Endothelial cell of umbilical vein (primary cell): Measurements from ENCODE around the gene ADAMTS19. TPM values are rescaled to one million over a fixed set of nuclear protein-coding genes. Genes with fewer than 3 reads are reported as not detected.

Experiments used
- BruUV-seq: library from RNA; stranded (reverse); fragments of 400-500 nt; replicated peaks from 2 replicates; lab custom pipeline; 2021; lab: Mats Ljungman, UMichigan
- CTCF ChIA-PET: fragments of 300-600, 350-600 bp; sonication (Branson Sonifier 250); formaldehyde crosslinking; loops from one replicate; lab custom pipeline; 2021; ENCODE audit warnings: antibody characterized with exemption, inconsistent platforms; lab: Charles Lee
- POLR2A ChIA-PET: fragments of 300-600, 350-600 bp; sonication (Branson Sonifier 250); formaldehyde crosslinking; loops from one replicate; lab custom pipeline; 2021; ENCODE audit warnings: antibody characterized with exemption, inconsistent platforms; lab: Charles Lee
- DNase-seq: peaks from one replicate; pipeline ENCODE4 v3.0.0-alpha.2; 2011; ENCODE audit warnings: low read depth, low spot score
- FAIRE-seq: peaks from 2 replicates; lab custom pipeline; 2011; peaks lifted over from hg19 to GRCh38; lab: Jason Lieb, UNC
- H2AFZ ChIP-seq: 2 replicates; pipeline ENCODE4 v1.6.0; 2012; ENCODE audit warnings: low read depth, low read length, control low read depth, inconsistent platforms
- H3K27ac ChIP-seq: 2 replicates; pipeline ENCODE4 v1.5.1; 2011; ENCODE audit warnings: low read depth, mild to moderate bottlenecking, control low read depth, low read length, moderate library complexity; ENCODE audit not compliant: insufficient read depth
- H3K27me3 ChIP-seq, 2 experiments: 2 replicates each; pipeline versions ENCODE4 v1.6.0 to v1.6.1; 2011; ENCODE audit warnings: low read length in 2 of 2, mixed read lengths in 1 of 2; ENCODE audit not compliant: control insufficient read depth in 2 of 2, insufficient read depth in 2 of 2
- H3K36me3 ChIP-seq, 2 experiments: 2 replicates in 1 of 2; 3 replicates in 1 of 2; pipeline ENCODE4 v1.5.1; 2011; ENCODE audit warnings: low read length in 2 of 2, mild to moderate bottlenecking in 1 of 2, moderate library complexity in 1 of 2; ENCODE audit not compliant: control insufficient read depth in 2 of 2, insufficient read depth in 2 of 2; ENCODE audit errors: extremely low read depth in 1 of 2
- H3K4me1 ChIP-seq: 3 replicates; pipeline ENCODE4 v1.5.1; 2011; ENCODE audit warnings: mild to moderate bottlenecking, low read length; ENCODE audit not compliant: control insufficient read depth, insufficient read depth; ENCODE audit errors: extremely low read depth
- H3K4me2 ChIP-seq: 2 replicates; pipeline ENCODE4 v1.6.1; 2011; ENCODE audit warnings: low read length, control low read depth, mixed read lengths; ENCODE audit not compliant: insufficient read depth
- H3K4me3 ChIP-seq, 3 experiments: fragments of 200-600 bp in 1 of 3; sonication (generic), shearing (Covaris generic) in 1 of 3; replicated peaks in 1 of 3; 2 replicates each; pipeline ENCODE4 v1.5.1; 2011 to 2016; ENCODE audit warnings: control low read depth in 3 of 3, low read length in 3 of 3, mild to moderate bottlenecking in 2 of 3, inconsistent platforms in 1 of 3, low read depth in 1 of 3, moderate library complexity in 1 of 3; ENCODE audit not compliant: insufficient read depth in 1 of 3
- H3K79me2 ChIP-seq: 2 replicates; pipeline ENCODE4 v1.6.0; 2012; ENCODE audit warnings: low read length, inconsistent platforms; ENCODE audit not compliant: control insufficient read depth, insufficient read depth
- H3K9ac ChIP-seq: replicated peaks from 2 replicates; pipeline ENCODE3; 2011; ENCODE audit warnings: low read length, control low read depth; ENCODE audit not compliant: insufficient read depth; ENCODE audit errors: extremely low read depth
- H3K9me1 ChIP-seq: replicated peaks from 3 replicates; pipeline ENCODE4 v1.6.0; 2011; ENCODE audit warnings: mild to moderate bottlenecking, low read length; ENCODE audit not compliant: control insufficient read depth, insufficient read depth; ENCODE audit errors: extremely low read depth
- H3K9me3 ChIP-seq: replicated peaks from 2 replicates; pipeline ENCODE4 v1.5.1; 2012; ENCODE audit warnings: low read length, inconsistent platforms; ENCODE audit not compliant: control insufficient read depth, insufficient read depth
- H4K20me1 ChIP-seq: replicated peaks from 2 replicates; pipeline ENCODE3; 2011; ENCODE audit warnings: mild to moderate bottlenecking, low read length; ENCODE audit not compliant: control insufficient read depth, insufficient read depth; ENCODE audit errors: extremely low read depth
- CTCF ChIP-seq, 2 donors: IDR thresholded peaks; 1 replicate in 1 of 2; 2 replicates in 1 of 2; pipeline ENCODE4 v1.5.1; 2011; ENCODE audit warnings: low read length in 2 of 2, mild to moderate bottlenecking in 2 of 2, moderate library complexity in 2 of 2, control low read depth in 1 of 2, inconsistent platforms in 1 of 2, low read depth in 1 of 2; ENCODE audit not compliant: insufficient read depth in 1 of 2; ENCODE audit errors: extremely low read depth in 1 of 2
- EZH2 ChIP-seq: IDR thresholded peaks from 2 replicates; pipeline ENCODE4 v1.6.1; 2012; ENCODE audit warnings: borderline replicate concordance, low read depth, mild to moderate bottlenecking, moderate library complexity, low read length, inconsistent platforms; ENCODE audit not compliant: severe bottlenecking
- FOS ChIP-seq: IDR thresholded peaks from 2 replicates; pipeline ENCODE4 v1.6.1; 2011; ENCODE audit warnings: mild to moderate bottlenecking, low read length, moderate library complexity, borderline replicate concordance; ENCODE audit not compliant: insufficient read depth
- GATA2 ChIP-seq: IDR thresholded peaks from 2 replicates; pipeline ENCODE4 v1.7.0; 2011; ENCODE audit warnings: low read depth, mild to moderate bottlenecking, moderate library complexity, mixed read lengths, low read length; ENCODE audit not compliant: insufficient read length, insufficient read depth
- JUN ChIP-seq: IDR thresholded peaks from 2 replicates; pipeline ENCODE4 v1.6.1; 2011; ENCODE audit warnings: borderline replicate concordance, low read depth; ENCODE audit not compliant: insufficient read length, insufficient read depth
- MYC ChIP-seq: IDR thresholded peaks from one replicate; pipeline ENCODE4 v1.6.1; 2011; ENCODE audit warnings: mild to moderate bottlenecking, low read depth, low read length
- POLR2A ChIP-seq: IDR thresholded peaks from 2 replicates; pipeline ENCODE4 v1.6.1; 2012; ENCODE audit warnings: low read depth, mild to moderate bottlenecking, control low read depth, low read length
- POLR2AphosphoS5 ChIP-seq: IDR thresholded peaks from 2 replicates; pipeline ENCODE4 v1.6.1; 2012; ENCODE audit warnings: low read depth, mild to moderate bottlenecking, control low read depth, low read length, moderate library complexity; ENCODE audit not compliant: insufficient read depth
- dilution Hi-C: fragments of 300-500 bp; cut with MboI; formaldehyde crosslinking; loops from one replicate; pipeline ENCODE4 v1.15.0; 2019; ENCODE audit warnings: low sequenced_read_pairs; ENCODE audit not compliant: extremely low pct_ligation_motif_present
- intact Hi-C: fragments of 100-400 bp; cut with micrococcal nuclease; formaldehyde crosslinking; loops from one replicate; pipeline ENCODE4 v1.10.0; 2022
- polyA plus RNA-seq, 4 experiments: library from polyadenylated mRNA; depleted of rRNA in 3 of 4; stranded (reverse) in 3 of 4; unstranded in 1 of 4; fragments of >200 nt; gene quantifications; 2 replicates each; pipeline versions ENCODE4 v1.2.1 to v1.2.3, GENCODE V29; 2011 to 2012; ENCODE audit warnings: missing spikeins in 1 of 4
- total RNA-seq: library from RNA; stranded (reverse); gene quantifications from 2 replicates; pipeline ENCODE4 v1.2.3, GENCODE V29; 2021
- TF ChIP-seq, protein P1 (sequence below): IDR thresholded peaks from 2 replicates; pipeline ENCODE4 v1.6.1; 2011; ENCODE audit not compliant: insufficient read depth, insufficient read length

Gene ADAMTS19
- total and polyA plus RNA-seq, 2 donors (not counting 3 experiments of a cell fraction or from before 2014, with no cell fraction given), result not detected

DNA sequence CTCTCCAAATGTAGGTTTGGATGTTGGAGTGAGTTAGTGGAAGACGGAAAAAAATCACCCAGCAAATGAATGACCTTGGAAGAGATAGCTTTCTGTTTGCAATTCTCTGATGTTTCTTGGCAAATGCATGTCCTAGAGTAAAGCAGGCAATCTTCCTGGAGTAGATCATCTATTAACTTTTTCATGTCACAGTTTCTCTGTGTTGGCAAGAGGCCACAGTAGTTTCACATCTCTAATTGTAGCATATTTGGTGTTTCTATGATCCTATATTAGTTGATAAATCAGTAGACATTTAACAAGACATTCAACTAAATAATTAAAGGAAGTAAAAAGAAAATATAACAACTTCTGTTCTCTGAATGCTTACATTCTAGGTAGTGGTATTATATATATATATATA is 149.6 kb downstream of the ADAMTS19 start:
- POLR2A ChIA-PET, result no interaction called here
- H3K27ac ChIP-seq, result no peak overlapping the region
- no peak for FAIRE-seq
- no peak overlapping the region for H3K4me2 ChIP-seq
- H3K9me3 ChIP-seq, result no peaks in the 10 kb centered on the region
- dilution Hi-C loops (no loop called here), intact Hi-C loops (no loop called here)
- no peaks in the 10 kb centered on the region for H4K20me1 ChIP-seq
- no peaks in the 10 kb centered on the region for H3K9me1 ChIP-seq
- DNase-seq, result no peak
- H2AFZ ChIP-seq, result no peak overlapping the region
- H3K79me2 ChIP-seq, result no peaks in the 10 kb centered on the region
- no peaks in the 10 kb centered on the region for H3K27me3 ChIP-seq
- BruUV-seq, result no TSS peak
- no peak overlapping the region for H3K9ac ChIP-seq
- CTCF ChIA-PET, result no interaction called here
- H3K36me3 ChIP-seq, result no peaks in the 10 kb centered on the region
- no peak for TF ChIP-seq MYC
- no peak for TF ChIP-seq FOS
- TF ChIP-seq POLR2A, result no peak
- TF ChIP-seq, protein P1, sequence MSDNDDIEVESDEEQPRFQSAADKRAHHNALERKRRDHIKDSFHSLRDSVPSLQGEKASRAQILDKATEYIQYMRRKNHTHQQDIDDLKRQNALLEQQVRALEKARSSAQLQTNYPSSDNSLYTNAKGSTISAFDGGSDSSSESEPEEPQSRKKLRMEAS, result no peak
- TF ChIP-seq JUN, result no peak
- no peak for TF ChIP-seq POLR2AphosphoS5
- TF ChIP-seq GATA2, result no peak
- no peaks in the 10 kb centered on the region for H3K4me1 ChIP-seq
- no peak overlapping the region for H3K4me3 ChIP-seq

- H4K20me1 ChIP-seq, result no peaks in the 10 kb centered on the region
- H3K4me3 ChIP-seq, result no peak overlapping the region
- intact Hi-C loops (no loop called here), dilution Hi-C loops (no loop called here)
- no peaks in the 10 kb centered on the region for H3K27me3 ChIP-seq
- DNase-seq (no peak), FAIRE-seq (no peak)
- ChIA-PET POLR2A (no interaction called here), CTCF (no interaction called here)
- H3K79me2 ChIP-seq, result no peaks in the 10 kb centered on the region
- no peaks in the 10 kb centered on the region for H3K9me1 ChIP-seq
- BruUV-seq, result no TSS peak
- no peak overlapping the region for H2AFZ ChIP-seq
- H3K4me2 ChIP-seq, result no peak overlapping the region
- H3K27ac ChIP-seq, result no peak overlapping the region
- no peaks in the 10 kb centered on the region for H3K4me1 ChIP-seq
- no peaks in the 10 kb centered on the region for H3K9me3 ChIP-seq
- TF ChIP-seq CTCF (IDR thresholded peaks at IDR 0.05; ENCODE audit: extremely low read depth in 1 of 2, insufficient read depth in 1 of 2, low read depth in 1 of 2, low read length in 2 of 2), result no peak
- no peak for TF ChIP-seq GATA2
- TF ChIP-seq FOS, result no peak
- TF ChIP-seq POLR2AphosphoS5, result no peak
- no peak for TF ChIP-seq MYC
- no peak for TF ChIP-seq POLR2A
- TF ChIP-seq, protein P1, result no peak
- TF ChIP-seq EZH2, result no peak
- no peak for TF ChIP-seq JUN
- no peak overlapping the region for H3K9ac ChIP-seq
- H3K36me3 ChIP-seq, result no peaks in the 10 kb centered on the region
These were observed 156.4 kb downstream of the ADAMTS19 start for GRCh38 chr5:129616517-129616916.
